Upper lobe of left lung (tissue), 4 donors: ENCODE results near the gene CCNY.

Experiments used
- POLR2AphosphoS5 ChIP-seq, 2 donors: sonication (generic); formaldehyde crosslinking; IDR thresholded peaks; one replicate each; pipeline ENCODE4 v1.5.1; 2017; ENCODE audit warnings: antibody characterized with exemption in 2 of 2
- TF ChIP-seq, protein P1 (sequence below), 6 experiments: fragments of 450-650 bp in 4 of 6; fragments of 200-600 bp in 2 of 6; sonication (generic) in 2 of 6; IDR thresholded peaks; one replicate each; pipeline ENCODE4 v1.5.1; 2016 to 2019; ENCODE audit warnings: antibody characterized with exemption in 6 of 6

DNA sequence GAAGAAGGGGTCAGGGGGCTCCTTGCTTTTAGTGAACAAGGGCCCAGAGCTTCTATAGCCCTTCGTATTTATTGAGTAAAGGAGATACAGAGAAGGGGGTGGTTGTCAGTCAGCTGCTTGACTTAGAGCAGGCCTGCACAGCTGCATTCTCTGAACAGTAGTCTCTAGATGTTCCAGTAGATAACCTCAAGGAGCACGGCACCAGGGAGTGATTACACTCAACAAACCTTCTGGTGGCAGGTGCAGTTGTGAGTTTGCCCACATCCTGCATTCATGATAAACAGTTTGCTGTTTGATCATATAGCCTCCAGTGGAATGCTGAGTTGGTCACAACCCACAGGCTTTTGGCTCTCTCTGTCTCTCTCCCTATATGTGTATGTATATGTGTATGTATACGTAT is 198.8 kb downstream of the CCNY start:
- no peak for TF ChIP-seq POLR2AphosphoS5 (IDR thresholded peaks at IDR 0.05)
- TF ChIP-seq, protein P1, sequence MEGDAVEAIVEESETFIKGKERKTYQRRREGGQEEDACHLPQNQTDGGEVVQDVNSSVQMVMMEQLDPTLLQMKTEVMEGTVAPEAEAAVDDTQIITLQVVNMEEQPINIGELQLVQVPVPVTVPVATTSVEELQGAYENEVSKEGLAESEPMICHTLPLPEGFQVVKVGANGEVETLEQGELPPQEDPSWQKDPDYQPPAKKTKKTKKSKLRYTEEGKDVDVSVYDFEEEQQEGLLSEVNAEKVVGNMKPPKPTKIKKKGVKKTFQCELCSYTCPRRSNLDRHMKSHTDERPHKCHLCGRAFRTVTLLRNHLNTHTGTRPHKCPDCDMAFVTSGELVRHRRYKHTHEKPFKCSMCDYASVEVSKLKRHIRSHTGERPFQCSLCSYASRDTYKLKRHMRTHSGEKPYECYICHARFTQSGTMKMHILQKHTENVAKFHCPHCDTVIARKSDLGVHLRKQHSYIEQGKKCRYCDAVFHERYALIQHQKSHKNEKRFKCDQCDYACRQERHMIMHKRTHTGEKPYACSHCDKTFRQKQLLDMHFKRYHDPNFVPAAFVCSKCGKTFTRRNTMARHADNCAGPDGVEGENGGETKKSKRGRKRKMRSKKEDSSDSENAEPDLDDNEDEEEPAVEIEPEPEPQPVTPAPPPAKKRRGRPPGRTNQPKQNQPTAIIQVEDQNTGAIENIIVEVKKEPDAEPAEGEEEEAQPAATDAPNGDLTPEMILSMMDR (IDR thresholded peaks at IDR 0.05), result no peak
